GM12878 (cell line): ENCODE measurements around the gene IVD. TPM values are rescaled to one million over a fixed set of nuclear protein-coding genes. Genes with fewer than 3 reads are reported as not detected.

Experiments used
- ATAC-seq: fragments of 200-7000 bp; cut with Tn5 transposase; 3 replicates; pipeline ENCODE4 v1.9.1; 2020; ENCODE audit warnings: mild to moderate bottlenecking, moderate library complexity
- BruUV-seq: library from RNA; stranded (reverse); fragments of 400-500 nt; replicated peaks from 2 replicates; lab custom pipeline; 2021; lab: Mats Ljungman, UMichigan
- CTCF ChIA-PET: fragments of 300-600 bp; sonication (Branson Sonifier 250); formaldehyde crosslinking; extraction: SDS; loops from one replicate; lab custom pipeline; 2021; ENCODE audit warnings: inconsistent platforms; lab: Yijun Ruan, JAX
- POLR2A ChIA-PET: fragments of 350-600 bp; formaldehyde crosslinking; extraction: SDS; loops from one replicate; lab custom pipeline; 2021; ENCODE audit warnings: inconsistent platforms; lab: Charles Lee
- RAD21 ChIA-PET: fragments of 300-600 bp; sonication (Branson Sonifier 250); formaldehyde crosslinking; loops from one replicate; lab custom pipeline; 2023; ENCODE audit warnings: antibody characterized with exemption; ENCODE audit not compliant: unreplicated experiment; lab: Charles Lee
- SMC1A ChIA-PET: fragments of 300-600 bp; sonication (Branson Sonifier 250); formaldehyde crosslinking; loops from one replicate; lab custom pipeline; 2023; ENCODE audit not compliant: unreplicated experiment, uncharacterized antibody; lab: Charles Lee
- DNase-seq: peaks from one replicate; pipeline ENCODE4 v3.0.0-alpha.2; 2011; ENCODE audit warnings: low read depth, low spot score
- FAIRE-seq: peaks from 3 replicates; lab custom pipeline; 2011; peaks lifted over from hg19 to GRCh38; lab: Jason Lieb, UNC
- H2AFZ ChIP-seq: 2 replicates; pipeline ENCODE4 v1.6.0; 2011; ENCODE audit warnings: low read depth, low read length, control low read depth; ENCODE audit not compliant: control insufficient read depth
- H3K27ac ChIP-seq: 2 replicates; pipeline ENCODE4 v1.5.1; 2011; ENCODE audit warnings: control low read depth; ENCODE audit not compliant: control insufficient read depth, insufficient read depth
- H3K27me3 ChIP-seq, 2 experiments: replicated peaks in 1 of 2; 2 replicates each; pipeline versions ENCODE4 v1.6.0 to v1.6.1; 2011; ENCODE audit warnings: low read length in 1 of 2; ENCODE audit not compliant: control insufficient read depth in 2 of 2, insufficient read depth in 2 of 2
- H3K36me3 ChIP-seq, 2 experiments: 2 replicates each; pipeline ENCODE4 v1.5.1; 2011; ENCODE audit warnings: low read length in 1 of 2; ENCODE audit not compliant: control insufficient read depth in 2 of 2, insufficient read depth in 2 of 2
- H3K4me1 ChIP-seq: 2 replicates; pipeline ENCODE4 v1.6.1; 2011; ENCODE audit warnings: mild to moderate bottlenecking, low read length, moderate library complexity, mixed read lengths; ENCODE audit not compliant: control insufficient read depth, insufficient read depth
- H3K4me2 ChIP-seq: 2 replicates; pipeline ENCODE4 v1.6.0; 2011; ENCODE audit warnings: control low read depth; ENCODE audit not compliant: control insufficient read depth, insufficient read depth
- H3K4me3 ChIP-seq: fragments of 200-600 bp; sonication (generic); 2 replicates; pipeline ENCODE4 v1.5.1; 2016
- H3K79me2 ChIP-seq: 2 replicates; pipeline ENCODE4 v1.6.0; 2011; ENCODE audit warnings: low read length; ENCODE audit not compliant: control insufficient read depth, insufficient read depth
- H3K9ac ChIP-seq: 2 replicates; pipeline ENCODE4 v1.8.0; 2011; ENCODE audit warnings: low read length, control low read depth, mixed read lengths; ENCODE audit not compliant: control insufficient read depth, insufficient read depth
- H3K9me3 ChIP-seq: replicated peaks from 3 replicates; pipeline ENCODE4 v1.5.1; 2011; ENCODE audit warnings: mild to moderate bottlenecking, low read length; ENCODE audit not compliant: control insufficient read depth, insufficient read depth
- H4K20me1 ChIP-seq: 2 replicates; pipeline ENCODE4 v1.6.0; 2011; ENCODE audit not compliant: control insufficient read depth, insufficient read depth
- ATF7 ChIP-seq: fragments of 450-650 bp; IDR thresholded peaks from 2 replicates; pipeline ENCODE4 v1.6.1; 2016; ENCODE audit warnings: low read depth, mild to moderate bottlenecking
- CREB1 ChIP-seq: IDR thresholded peaks from 2 replicates; pipeline ENCODE4 v1.6.1; 2012; ENCODE audit warnings: low read depth, mild to moderate bottlenecking, inconsistent platforms
- FOXM1 ChIP-seq: IDR thresholded peaks from 2 replicates; pipeline ENCODE4 v1.6.1; 2012; ENCODE audit warnings: low read depth, mild to moderate bottlenecking, inconsistent platforms, low read length, moderate library complexity
- HDGF ChIP-seq: fragments of 450-650 bp; IDR thresholded peaks from 2 replicates; pipeline ENCODE4 v1.6.1; 2016; ENCODE audit warnings: antibody characterized with exemption
- IKZF1 ChIP-seq: fragments of 450-650 bp; conservative IDR thresholded peaks from 2 replicates; pipeline ENCODE4 v1.6.1; 2017; ENCODE audit warnings: antibody characterized with exemption, mild to moderate bottlenecking
- KAT2A ChIP-seq: conservative IDR thresholded peaks from 2 replicates; pipeline ENCODE4 v1.6.1; 2011; ENCODE audit warnings: low read depth, low read length; ENCODE audit not compliant: control insufficient read depth
- MTA2 ChIP-seq: fragments of 450-650 bp; IDR thresholded peaks from 2 replicates; pipeline ENCODE4 v1.6.1; 2016; ENCODE audit warnings: low read depth, mild to moderate bottlenecking, moderate library complexity
- NBN ChIP-seq: fragments of 450-650 bp; IDR thresholded peaks from 2 replicates; pipeline ENCODE4 v1.6.1; 2016
- RCOR1 ChIP-seq: conservative IDR thresholded peaks from 2 replicates; pipeline ENCODE4 v1.6.1; 2012; ENCODE audit warnings: low read depth, low read length, improper control_type of control experiment
- SMAD5 ChIP-seq: IDR thresholded peaks from 2 replicates; pipeline ENCODE4 v1.6.1; 2016; ENCODE audit warnings: antibody characterized with exemption, low read depth
- WGBS: methylation state at CpG from one replicate; pipeline ENCODE4 v1.1.6; 2016; ENCODE audit warnings: low lambda C conversion rate; ENCODE audit not compliant: insufficient replicate concordance, insufficient coverage; ENCODE audit errors: missing lambda C conversion rate; 5-methylcytosine and 5-hydroxymethylcytosine counted together
- in situ Hi-C: fragments of 300-500 bp; cut with MboI; formaldehyde crosslinking; loops from 9 replicates; pipeline ENCODE4 v1.14.3; 2018; ENCODE audit warnings: mixed read lengths
- intact Hi-C: fragments of 100-400 bp; cut with micrococcal nuclease; formaldehyde crosslinking; loops from one replicate; pipeline ENCODE4 v1.14.2; 2022; ENCODE audit not compliant: unreplicated experiment
- polyA plus RNA-seq, 11 experiments: library from polyadenylated mRNA; depleted of rRNA in 4 of 11; unstranded in 6 of 11; stranded (reverse) in 5 of 11; fragments of >200 nt; fragmentation: Nextera tagmentation in 4 of 11; fragmentation: Illumina TruSeq in 1 of 11; extraction: Ambion mirVana in 4 of 11; extraction: Trizol in 1 of 11; gene quantifications; 1 replicate in 1 of 11; 2 replicates in 10 of 11; pipeline versions ENCODE4 v1.2.1 to v1.2.3, GENCODE V29; 2011 to 2016; ENCODE audit warnings: inconsistent platforms in 2 of 11, missing spikeins in 2 of 11, low read depth in 1 of 11
- total RNA-seq, 4 experiments: library from RNA; depleted of rRNA in 3 of 4; stranded (reverse); fragments of >200 nt in 3 of 4; fragmentation: Illumina TruSeq in 1 of 4; extraction: Trizol in 1 of 4; gene quantifications; 2 replicates each; pipeline versions ENCODE4 v1.2.1 to v1.2.3, GENCODE V29; 2013 to 2021
- TF ChIP-seq, protein P1 (sequence below), 3 experiments: IDR thresholded peaks in 2 of 3; conservative IDR thresholded peaks in 1 of 3; 2 replicates each; pipeline ENCODE4 v1.5.1; 2011; ENCODE audit warnings: low read depth in 3 of 3, low read length in 3 of 3, mild to moderate bottlenecking in 3 of 3, control low read depth in 2 of 3, moderate library complexity in 2 of 3, inconsistent platforms in 1 of 3, mixed read lengths in 1 of 3; ENCODE audit not compliant: control insufficient read depth in 2 of 3, insufficient read depth in 1 of 3; ENCODE audit errors: extremely low read depth in 1 of 3
- TF ChIP-seq, protein P2 (sequence below): IDR thresholded peaks from 2 replicates; pipeline ENCODE4 v1.6.1; 2012; ENCODE audit warnings: low read length, inconsistent platforms
- TF ChIP-seq, protein P3 (sequence below): fragments of 450-650 bp; IDR thresholded peaks from 2 replicates; pipeline ENCODE4 v1.6.1; 2017; ENCODE audit warnings: mild to moderate bottlenecking, moderate library complexity

The IVD gene
- total and polyA plus RNA-seq, 10 of the 15 experiments (the other 5 are each of a cell fraction or from before 2014, with no cell fraction given): 5.3 to 59.8 (median 45.7) TPM

DNA sequence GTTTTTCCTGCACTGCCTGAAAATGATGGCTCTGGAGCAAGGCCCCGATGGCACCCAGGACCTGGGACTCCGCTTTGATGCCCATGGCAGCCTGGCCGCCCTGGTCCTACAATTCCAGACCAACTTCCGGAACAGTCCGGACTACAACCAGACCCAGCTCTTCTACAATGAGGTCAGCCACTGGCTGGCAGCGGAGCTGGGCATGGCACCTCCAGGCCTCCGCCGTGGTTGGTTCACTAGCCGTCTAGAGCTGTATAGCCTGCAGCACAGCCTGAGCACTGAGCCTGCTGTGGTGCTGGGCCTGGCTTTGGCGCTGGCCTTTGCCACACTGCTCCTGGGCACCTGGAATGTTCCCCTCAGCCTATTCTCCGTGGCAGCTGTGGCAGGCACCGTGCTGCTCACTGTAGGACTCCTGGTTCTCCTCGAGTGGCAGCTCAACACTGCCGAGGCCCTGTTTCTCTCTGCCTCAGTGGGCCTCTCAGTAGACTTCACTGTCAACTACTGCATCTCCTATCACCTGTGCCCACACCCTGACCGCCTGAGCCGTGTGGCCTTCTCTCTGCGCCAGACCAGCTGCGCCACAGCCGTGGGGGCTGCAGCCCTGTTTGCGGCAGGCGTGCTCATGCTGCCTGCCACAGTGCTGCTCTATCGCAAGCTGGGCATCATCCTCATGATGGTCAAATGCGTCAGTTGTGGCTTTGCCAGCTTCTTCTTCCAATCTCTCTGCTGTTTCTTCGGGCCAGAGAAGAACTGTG is 36.7 kb upstream of the IVD start:
- no peak for DNase-seq
- Histone ChIP-seq H3K79me2 (no peaks in the 10 kb centered on the region), H3K9ac (no peak overlapping the region), H3K27ac (no peak overlapping the region), H3K4me1 (peaks cover 8% of the 10 kb centered on the region), H3K36me3 (no peaks in the 10 kb centered on the region), H3K4me2 (no peak overlapping the region), H2AFZ (no peak overlapping the region), H3K27me3 (peaks cover 3 to 5% of the 10 kb centered on the region in 2 experiments), H3K4me3 (no peak overlapping the region), H3K9me3 (no peaks in the 10 kb centered on the region), H4K20me1 (no peaks in the 10 kb centered on the region)
- ChIA-PET RAD21 (interaction anchor here (0.8 to 1.4 kb wide), 3 partner anchors 9 to 54 kb away, joined by 3 read pairs; no protein-coding TSS in a partner anchor), CTCF (interaction anchor here (1.2 to 7.5 kb wide), 10 partner anchors 15 to 54 kb away, joined by 3 to 58 read pairs (median 5); partner anchors contain the start of gene IVD), POLR2A (interaction anchor here (0.5 kb wide), 1 partner anchor 19 kb away, joined by 3 read pairs; no protein-coding TSS in a partner anchor), SMC1A (interaction anchor here (1.2 to 2.4 kb wide), 3 partner anchors 23 to 53 kb away, joined by 3 to 8 read pairs (median 4); no protein-coding TSS in a partner anchor)
- BruUV-seq: no TSS peak
- in situ Hi-C loops (no loop called here), intact Hi-C loops (loop anchor here (1.0 kb wide), 1 partner anchor 53 kb away; no protein-coding TSS in a partner anchor)
- no peak for FAIRE-seq
- no peak for ATAC-seq
- 79% methylated on average over 22 of the region's 24 CpGs for WGBS
- TF ChIP-seq KAT2A: no peak
- TF ChIP-seq HDGF: no peak
- TF ChIP-seq, protein P1, sequence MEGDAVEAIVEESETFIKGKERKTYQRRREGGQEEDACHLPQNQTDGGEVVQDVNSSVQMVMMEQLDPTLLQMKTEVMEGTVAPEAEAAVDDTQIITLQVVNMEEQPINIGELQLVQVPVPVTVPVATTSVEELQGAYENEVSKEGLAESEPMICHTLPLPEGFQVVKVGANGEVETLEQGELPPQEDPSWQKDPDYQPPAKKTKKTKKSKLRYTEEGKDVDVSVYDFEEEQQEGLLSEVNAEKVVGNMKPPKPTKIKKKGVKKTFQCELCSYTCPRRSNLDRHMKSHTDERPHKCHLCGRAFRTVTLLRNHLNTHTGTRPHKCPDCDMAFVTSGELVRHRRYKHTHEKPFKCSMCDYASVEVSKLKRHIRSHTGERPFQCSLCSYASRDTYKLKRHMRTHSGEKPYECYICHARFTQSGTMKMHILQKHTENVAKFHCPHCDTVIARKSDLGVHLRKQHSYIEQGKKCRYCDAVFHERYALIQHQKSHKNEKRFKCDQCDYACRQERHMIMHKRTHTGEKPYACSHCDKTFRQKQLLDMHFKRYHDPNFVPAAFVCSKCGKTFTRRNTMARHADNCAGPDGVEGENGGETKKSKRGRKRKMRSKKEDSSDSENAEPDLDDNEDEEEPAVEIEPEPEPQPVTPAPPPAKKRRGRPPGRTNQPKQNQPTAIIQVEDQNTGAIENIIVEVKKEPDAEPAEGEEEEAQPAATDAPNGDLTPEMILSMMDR (IDR thresholded peaks at IDR 0.05 in 2 of 3, conservative IDR thresholded peaks at IDR 0.05 in 1 of 3; ENCODE audit: control insufficient read depth in 2 of 3, extremely low read depth in 1 of 3, insufficient read depth in 1 of 3, low read depth in 3 of 3, low read length in 3 of 3): no peak
- TF ChIP-seq SMAD5: no peak
- TF ChIP-seq, protein P2, sequence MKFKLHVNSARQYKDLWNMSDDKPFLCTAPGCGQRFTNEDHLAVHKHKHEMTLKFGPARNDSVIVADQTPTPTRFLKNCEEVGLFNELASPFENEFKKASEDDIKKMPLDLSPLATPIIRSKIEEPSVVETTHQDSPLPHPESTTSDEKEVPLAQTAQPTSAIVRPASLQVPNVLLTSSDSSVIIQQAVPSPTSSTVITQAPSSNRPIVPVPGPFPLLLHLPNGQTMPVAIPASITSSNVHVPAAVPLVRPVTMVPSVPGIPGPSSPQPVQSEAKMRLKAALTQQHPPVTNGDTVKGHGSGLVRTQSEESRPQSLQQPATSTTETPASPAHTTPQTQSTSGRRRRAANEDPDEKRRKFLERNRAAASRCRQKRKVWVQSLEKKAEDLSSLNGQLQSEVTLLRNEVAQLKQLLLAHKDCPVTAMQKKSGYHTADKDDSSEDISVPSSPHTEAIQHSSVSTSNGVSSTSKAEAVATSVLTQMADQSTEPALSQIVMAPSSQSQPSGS: no peak
- TF ChIP-seq FOXM1: no peak
- no peak for TF ChIP-seq RCOR1
- no peak for TF ChIP-seq NBN
- TF ChIP-seq ATF7: no peak
- TF ChIP-seq MTA2: no peak
- TF ChIP-seq IKZF1: no peak
- TF ChIP-seq, protein P3, sequence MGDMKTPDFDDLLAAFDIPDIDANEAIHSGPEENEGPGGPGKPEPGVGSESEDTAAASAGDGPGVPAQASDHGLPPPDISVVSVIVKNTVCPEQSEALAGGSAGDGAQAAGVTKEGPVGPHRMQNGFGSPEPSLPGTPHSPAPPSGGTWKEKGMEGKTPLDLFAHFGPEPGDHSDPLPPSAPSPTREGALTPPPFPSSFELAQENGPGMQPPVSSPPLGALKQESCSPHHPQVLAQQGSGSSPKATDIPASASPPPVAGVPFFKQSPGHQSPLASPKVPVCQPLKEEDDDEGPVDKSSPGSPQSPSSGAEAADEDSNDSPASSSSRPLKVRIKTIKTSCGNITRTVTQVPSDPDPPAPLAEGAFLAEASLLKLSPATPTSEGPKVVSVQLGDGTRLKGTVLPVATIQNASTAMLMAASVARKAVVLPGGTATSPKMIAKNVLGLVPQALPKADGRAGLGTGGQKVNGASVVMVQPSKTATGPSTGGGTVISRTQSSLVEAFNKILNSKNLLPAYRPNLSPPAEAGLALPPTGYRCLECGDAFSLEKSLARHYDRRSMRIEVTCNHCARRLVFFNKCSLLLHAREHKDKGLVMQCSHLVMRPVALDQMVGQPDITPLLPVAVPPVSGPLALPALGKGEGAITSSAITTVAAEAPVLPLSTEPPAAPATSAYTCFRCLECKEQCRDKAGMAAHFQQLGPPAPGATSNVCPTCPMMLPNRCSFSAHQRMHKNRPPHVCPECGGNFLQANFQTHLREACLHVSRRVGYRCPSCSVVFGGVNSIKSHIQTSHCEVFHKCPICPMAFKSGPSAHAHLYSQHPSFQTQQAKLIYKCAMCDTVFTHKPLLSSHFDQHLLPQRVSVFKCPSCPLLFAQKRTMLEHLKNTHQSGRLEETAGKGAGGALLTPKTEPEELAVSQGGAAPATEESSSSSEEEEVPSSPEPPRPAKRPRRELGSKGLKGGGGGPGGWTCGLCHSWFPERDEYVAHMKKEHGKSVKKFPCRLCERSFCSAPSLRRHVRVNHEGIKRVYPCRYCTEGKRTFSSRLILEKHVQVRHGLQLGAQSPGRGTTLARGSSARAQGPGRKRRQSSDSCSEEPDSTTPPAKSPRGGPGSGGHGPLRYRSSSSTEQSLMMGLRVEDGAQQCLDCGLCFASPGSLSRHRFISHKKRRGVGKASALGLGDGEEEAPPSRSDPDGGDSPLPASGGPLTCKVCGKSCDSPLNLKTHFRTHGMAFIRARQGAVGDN: no peak
- no peak for TF ChIP-seq CREB1
